GM23248 (cell line): Measurements from ENCODE around the gene SCYL2. TPM values are rescaled to one million over a fixed set of nuclear protein-coding genes. Genes with fewer than 3 reads are reported as not detected.
"Not testable (repeated sequence)": the region's sequence is repeated elsewhere in the genome, so short reads cannot be mapped to it uniquely, and the experiment has no call there.

ENCODE experiments used
- DNase-seq: peaks from one replicate; pipeline ENCODE4 v3.0.0-alpha.2; 2015
- H2AFZ ChIP-seq: fragments of 200-600 bp; sonication (generic); 2 replicates; pipeline ENCODE4 v1.6.1; 2016; ENCODE audit warnings: antibody characterized with exemption
- H3F3A ChIP-seq: fragments of 200-600 bp; sonication (generic); 2 replicates; pipeline ENCODE4 v1.6.1; 2016; ENCODE audit warnings: mild to moderate bottlenecking, antibody characterized with exemption, mixed run types; ENCODE audit not compliant: insufficient read depth
- H3K27ac ChIP-seq: fragments of 200-600 bp; sonication (generic); 2 replicates; pipeline ENCODE4 v1.5.1; 2016; ENCODE audit warnings: mild to moderate bottlenecking
- H3K27me3 ChIP-seq: fragments of 200-600 bp; sonication (generic); replicated peaks from 2 replicates; pipeline ENCODE4 v1.6.1; 2016; ENCODE audit warnings: mild to moderate bottlenecking; ENCODE audit not compliant: insufficient read depth
- H3K36me3 ChIP-seq: fragments of 200-600 bp; sonication (generic); 2 replicates; pipeline ENCODE4 v1.6.1; 2016; ENCODE audit warnings: low read depth, mild to moderate bottlenecking
- H3K4me1 ChIP-seq: fragments of 200-600 bp; sonication (generic); 2 replicates; pipeline ENCODE4 v1.6.1; 2016; ENCODE audit warnings: mild to moderate bottlenecking; ENCODE audit not compliant: insufficient read depth
- H3K4me2 ChIP-seq: fragments of 200-600 bp; sonication (generic); one replicate; pipeline ENCODE4 v1.6.1; 2016; ENCODE audit warnings: mild to moderate bottlenecking; ENCODE audit not compliant: unreplicated experiment
- H3K4me3 ChIP-seq: fragments of 200-600 bp; sonication (generic); 2 replicates; pipeline ENCODE4 v1.5.1; 2016; ENCODE audit warnings: mild to moderate bottlenecking
- H3K79me2 ChIP-seq: fragments of 200-600 bp; sonication (generic); 2 replicates; pipeline ENCODE4 v1.6.1; 2016; ENCODE audit warnings: mild to moderate bottlenecking; ENCODE audit not compliant: insufficient read depth
- H3K9ac ChIP-seq: fragments of 200-600 bp; sonication (generic); 2 replicates; pipeline ENCODE4 v1.6.1; 2016; ENCODE audit warnings: mild to moderate bottlenecking
- H3K9me2 ChIP-seq: fragments of 200-600 bp; sonication (generic); 2 replicates; pipeline ENCODE4 v1.6.1; 2016; ENCODE audit warnings: mixed run types, mild to moderate bottlenecking, moderate library complexity; ENCODE audit not compliant: insufficient read depth
- H3K9me3 ChIP-seq: fragments of 200-600 bp; sonication (generic); one replicate; pipeline ENCODE4 v1.6.1; 2017; ENCODE audit warnings: low read depth
- H4K20me1 ChIP-seq: fragments of 200-600 bp; sonication (generic); 2 replicates; pipeline ENCODE4 v1.6.0; 2016; ENCODE audit not compliant: insufficient read depth
- EZH2 ChIP-seq: fragments of 200-600 bp; sonication (generic); IDR thresholded peaks from 2 replicates; pipeline ENCODE4 v1.6.1; 2018; ENCODE audit warnings: antibody characterized with exemption, mild to moderate bottlenecking; ENCODE audit not compliant: insufficient read depth, poor library complexity, severe bottlenecking
- EZH2phosphoT487 ChIP-seq: fragments of 200-600 bp; sonication (generic); IDR thresholded peaks from 2 replicates; pipeline ENCODE4 v1.6.1; 2018; ENCODE audit warnings: antibody characterized with exemption, moderate library complexity, mild to moderate bottlenecking, low read depth; ENCODE audit not compliant: insufficient read depth
- WGBS, 2 experiments: methylation state at CpG; one replicate each; pipeline ENCODE4 v1.1.6; 2015 to 2017; ENCODE audit warnings: low lambda C conversion rate in 2 of 2, low coverage in 1 of 2; ENCODE audit errors: missing lambda C conversion rate in 2 of 2; 5-methylcytosine and 5-hydroxymethylcytosine counted together
- in situ Hi-C: fragments of 300-500 bp; cut with MboI; formaldehyde crosslinking; loops from 2 replicates; pipeline ENCODE4 v1.15.0; 2020
- polyA plus RNA-seq: library from polyadenylated mRNA; unstranded; fragments of >200 nt; fragmentation: Nextera tagmentation; extraction: Ambion mirVana; gene quantifications from 2 replicates; pipeline ENCODE4 v1.2.1, GENCODE V29; 2016
- total RNA-seq: library from RNA; depleted of rRNA; stranded (reverse); fragments of >200 nt; shearing (Covaris generic); gene quantifications from 2 replicates; pipeline ENCODE4 v1.2.3, GENCODE V29; 2014

Gene SCYL2
- total and polyA plus RNA-seq, 2 experiments from 2014 or later: 28.3 to 45.0 TPM

DNA sequence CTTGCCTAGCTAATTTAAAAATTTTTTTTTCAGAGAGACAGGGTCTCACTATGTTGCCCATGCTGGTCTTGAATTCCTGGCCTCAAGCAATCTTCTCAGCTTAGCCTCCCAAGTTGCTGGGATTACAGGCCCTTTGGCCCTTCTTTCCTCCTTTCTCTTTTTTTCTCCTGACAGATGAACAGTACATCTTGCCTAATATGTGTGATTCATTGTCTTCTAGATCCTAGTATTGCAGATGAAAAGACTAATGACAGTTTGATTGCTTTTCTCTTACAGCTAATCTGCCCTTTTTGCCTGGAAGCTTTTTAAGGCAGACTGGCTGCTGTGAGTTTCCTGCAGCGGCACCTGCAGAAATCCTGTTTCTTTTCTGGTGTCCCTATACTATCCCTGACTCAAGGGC is 12.1 kb upstream of the SCYL2 start:
- in situ Hi-C loops: no loop called here
- Histone ChIP-seq H2AFZ (no peak overlapping the region), H3K4me1 (no peaks in the 10 kb centered on the region), H3K9ac (no peak overlapping the region), H3K27me3 (no peaks in the 10 kb centered on the region), H3K4me2 (no peak overlapping the region), H4K20me1 (no peaks in the 10 kb centered on the region), H3K36me3 (no peaks in the 10 kb centered on the region), H3K4me3 (no peak overlapping the region), H3K27ac (no peak overlapping the region), H3F3A (0 out of 2 replicates have a peak, but pooled peaks cover 11% of the 10 kb centered on the region), H3K9me2 (no peaks in the 10 kb centered on the region), H3K9me3 (no peaks in the 10 kb centered on the region), H3K79me2 (no peaks in the 10 kb centered on the region)
- peak; percentile 52 for DNase-seq
- 24 to 30% methylated on average over 1 of the region's 1 CpG for WGBS, 2 experiments
- TF ChIP-seq EZH2phosphoT487: no peak
- TF ChIP-seq EZH2: no peak

DNA sequence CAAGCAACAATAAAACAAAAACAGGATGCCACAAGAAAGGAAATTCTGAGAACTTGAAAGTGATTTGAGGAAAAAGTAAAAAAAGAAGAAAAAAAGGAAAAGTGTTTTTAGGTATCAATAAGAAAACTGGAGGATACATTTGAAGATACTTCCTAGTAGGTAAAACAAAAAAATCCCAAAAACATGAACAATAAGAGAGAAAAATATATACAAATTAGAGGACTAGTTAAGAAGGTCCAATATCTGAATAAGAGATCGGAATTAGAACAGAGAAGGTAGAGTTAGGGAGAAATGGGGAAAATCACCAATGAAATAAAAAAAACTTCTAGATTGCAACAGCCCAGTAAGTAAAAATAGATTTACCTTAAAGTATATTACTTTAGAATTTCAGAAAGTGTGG is 8.8 kb upstream of the SCYL2 start:
- H3K4me2 ChIP-seq: no peak overlapping the region
- no peak for TF ChIP-seq EZH2
- TF ChIP-seq EZH2phosphoT487: no peak
- no peaks in the 10 kb centered on the region for H3K36me3 ChIP-seq
- H3K79me2 ChIP-seq: no peaks in the 10 kb centered on the region
- no peaks in the 10 kb centered on the region for H3K4me1 ChIP-seq
- no peaks in the 10 kb centered on the region for H4K20me1 ChIP-seq
- no peak overlapping the region for H3K27ac ChIP-seq
- H2AFZ ChIP-seq: no peak overlapping the region
- no peak for DNase-seq
- in situ Hi-C loops: no loop called here
- H3K4me3 ChIP-seq: no peak overlapping the region
- 0 out of 2 replicates have a peak, but pooled peaks cover 11% of the 10 kb centered on the region for H3F3A ChIP-seq
- 97% methylated on average over 1 of the region's 1 CpG for WGBS, 2 experiments
- no peaks in the 10 kb centered on the region for H3K9me2 ChIP-seq
- no peaks in the 10 kb centered on the region for H3K9me3 ChIP-seq
- H3K27me3 ChIP-seq: no peaks in the 10 kb centered on the region
- no peak overlapping the region for H3K9ac ChIP-seq

DNA sequence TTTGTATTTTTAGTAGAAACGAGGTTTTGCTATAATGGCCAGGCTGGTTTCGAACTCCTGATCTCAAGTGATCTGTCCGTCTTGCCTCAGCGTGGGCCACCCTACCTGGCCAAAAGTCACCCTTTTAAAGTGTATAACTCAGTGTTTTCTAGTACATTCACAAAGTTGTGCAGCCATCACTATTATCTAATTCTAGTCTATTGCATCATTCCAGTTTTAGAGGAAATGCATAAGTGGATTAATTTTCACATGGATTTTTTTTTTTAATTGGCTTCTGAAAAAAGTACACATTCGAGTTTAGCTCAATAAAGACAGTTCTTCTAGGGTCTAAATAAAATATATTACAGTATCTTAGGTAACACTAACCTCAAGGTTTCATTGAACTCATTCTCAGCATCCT is 3.8 kb upstream of the SCYL2 start:
- Histone ChIP-seq H3K27me3 (no peaks in the 10 kb centered on the region), H3K9me3 (no peaks in the 10 kb centered on the region), H3K4me3 (no peak overlapping the region), H3K4me2 (no peak overlapping the region), H3K9ac (no peak overlapping the region), H3K27ac (no peak overlapping the region), H4K20me1 (no peaks in the 10 kb centered on the region), H3F3A (peaks cover 6% of the 10 kb centered on the region), H3K79me2 (peaks cover 7% of the 10 kb centered on the region), H3K9me2 (no peaks in the 10 kb centered on the region), H3K36me3 (no peaks in the 10 kb centered on the region), H2AFZ (no peak overlapping the region), H3K4me1 (0 out of 2 replicates have a peak, but pooled peaks cover under 1% of the 10 kb centered on the region)
- 94 to 95% methylated on average over 5 of the region's 5 CpGs for WGBS, 2 experiments
- TF ChIP-seq EZH2phosphoT487 (no peak), EZH2 (no peak)
- DNase-seq: no peak
- in situ Hi-C loops: no loop called here

DNA sequence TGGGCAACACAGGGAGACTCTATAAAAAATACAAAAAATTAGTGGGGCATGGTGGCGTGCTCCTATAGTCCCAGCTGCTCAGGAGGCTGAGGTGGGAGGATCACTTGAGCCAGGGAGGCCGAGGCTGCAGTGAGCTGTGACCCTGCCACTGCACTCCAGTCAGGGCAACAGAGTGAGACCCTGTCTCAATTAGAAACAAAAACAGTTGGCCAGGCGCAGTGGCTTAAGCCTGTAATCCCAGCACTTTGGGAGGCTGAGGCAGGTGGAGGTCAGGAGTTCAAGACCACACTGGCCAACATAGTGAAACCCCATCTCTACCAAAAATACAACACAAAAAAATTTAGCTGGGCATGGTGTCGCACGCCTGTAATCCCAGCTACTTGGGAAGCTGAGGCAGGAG is 1.9 kb upstream of the SCYL2 start:
- in situ Hi-C loops: not testable (repeated sequence)
- WGBS, 2 experiments: 88 to 94% methylated on average over 5 of the region's 5 CpGs

More for the DNA sequence above, 1.9 kb upstream of the SCYL2 start:
- not testable (repeated sequence) for H3K4me3 ChIP-seq, H4K20me1 ChIP-seq, H3K27ac ChIP-seq, H3K9me2 ChIP-seq, H3K36me3 ChIP-seq, H2AFZ ChIP-seq, H3K4me2 ChIP-seq, H3K9ac ChIP-seq, H3K27me3 ChIP-seq, H3K9me3 ChIP-seq, DNase-seq
- Histone ChIP-seq H3K79me2 (peaks cover 27% of the 10 kb centered on the region), H3F3A (peaks cover 14% of the 10 kb centered on the region), H3K4me1 (peaks cover 16% of the 10 kb centered on the region)
